ENCODE data around the gene KRT80. TPM values are rescaled to one million over a fixed set of nuclear protein-coding genes. Genes with fewer than 3 reads are reported as not detected.

Gene KRT80
- total RNA-seq, 1 donor from 2014 or later = 0.39 TPM

DNA sequence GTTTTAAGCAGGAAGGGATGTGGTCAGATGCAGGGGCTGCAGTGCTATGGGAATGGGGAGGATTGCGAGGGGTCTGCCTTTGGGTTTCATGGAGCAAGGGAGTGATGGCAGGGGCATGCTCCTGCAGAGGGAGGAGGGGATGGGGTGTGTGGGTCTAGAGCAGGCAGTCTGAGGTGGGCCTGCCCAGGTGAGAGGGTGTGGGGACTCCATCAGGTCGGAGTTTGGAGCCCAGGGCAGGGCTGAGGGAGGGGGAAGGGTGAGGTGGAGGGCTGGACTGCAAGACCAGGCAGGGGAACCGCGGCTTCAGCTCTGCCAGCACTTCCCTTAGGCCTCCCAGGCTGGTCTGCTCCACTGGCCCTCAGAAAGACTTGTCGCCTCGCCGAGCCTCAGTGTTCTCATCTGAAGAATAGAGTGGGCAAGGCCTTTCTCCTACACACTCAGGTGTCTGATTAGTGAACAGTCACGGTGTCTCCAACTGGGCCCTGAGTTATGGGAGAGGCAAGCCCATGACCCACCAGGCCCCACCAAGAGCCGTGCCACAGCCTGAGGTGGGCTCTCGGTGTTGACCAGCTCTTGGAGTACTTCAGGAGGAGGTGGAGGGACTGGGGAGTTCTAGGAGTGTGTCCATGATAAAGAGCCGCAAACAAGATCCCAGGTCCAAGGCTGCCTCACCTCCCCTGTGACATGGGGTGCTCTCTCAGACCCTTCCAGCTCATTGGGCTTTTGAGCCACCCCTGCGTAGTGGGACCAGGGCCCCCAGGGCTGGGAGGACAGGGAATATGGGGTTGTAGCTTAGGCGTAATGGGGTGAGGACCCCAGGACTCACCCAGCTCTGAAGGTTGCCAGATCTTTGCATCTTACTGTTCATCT, 20.1 kb upstream of the KRT80 start:
- no peak for DNase-seq (ENCODE audit: low read depth in 2 of 2)

DNA sequence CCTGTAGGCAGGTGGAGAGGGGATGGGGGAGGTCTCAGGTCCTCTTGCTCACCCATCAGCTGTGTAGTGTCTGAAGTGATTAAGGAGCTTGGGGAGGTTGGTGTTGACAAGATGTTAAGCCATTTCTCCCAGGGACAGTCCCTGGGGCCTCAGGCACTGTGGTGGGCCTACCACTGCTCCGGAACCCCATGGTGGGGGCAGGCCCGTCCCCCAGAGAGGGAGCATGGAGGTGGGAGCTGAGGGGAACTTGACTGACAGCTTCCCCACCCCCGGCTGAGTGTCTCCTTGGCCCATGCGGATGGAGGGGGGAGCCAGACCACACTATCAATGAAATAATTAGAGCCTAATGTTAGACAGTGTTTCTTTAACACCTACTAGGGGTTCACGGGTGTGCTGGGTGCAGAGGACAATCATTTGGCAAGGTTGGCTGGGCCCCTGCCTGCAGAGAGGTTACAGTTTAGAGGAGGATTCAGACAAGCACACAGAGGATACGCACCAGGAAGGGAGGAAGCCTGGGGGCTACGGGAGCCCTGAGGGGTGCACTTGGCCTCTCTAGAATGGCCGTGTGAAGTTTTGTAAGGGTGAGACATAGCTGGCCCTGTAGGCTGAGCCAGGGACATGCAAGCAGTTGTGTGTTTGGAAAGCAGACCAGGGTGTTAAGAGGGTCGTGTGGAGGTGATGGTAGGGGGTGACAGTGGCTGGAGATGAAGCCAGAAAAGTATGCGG, 19.3 kb upstream of the KRT80 start:
- DNase-seq (ENCODE audit: low read depth in 2 of 2) = no peak

DNA sequence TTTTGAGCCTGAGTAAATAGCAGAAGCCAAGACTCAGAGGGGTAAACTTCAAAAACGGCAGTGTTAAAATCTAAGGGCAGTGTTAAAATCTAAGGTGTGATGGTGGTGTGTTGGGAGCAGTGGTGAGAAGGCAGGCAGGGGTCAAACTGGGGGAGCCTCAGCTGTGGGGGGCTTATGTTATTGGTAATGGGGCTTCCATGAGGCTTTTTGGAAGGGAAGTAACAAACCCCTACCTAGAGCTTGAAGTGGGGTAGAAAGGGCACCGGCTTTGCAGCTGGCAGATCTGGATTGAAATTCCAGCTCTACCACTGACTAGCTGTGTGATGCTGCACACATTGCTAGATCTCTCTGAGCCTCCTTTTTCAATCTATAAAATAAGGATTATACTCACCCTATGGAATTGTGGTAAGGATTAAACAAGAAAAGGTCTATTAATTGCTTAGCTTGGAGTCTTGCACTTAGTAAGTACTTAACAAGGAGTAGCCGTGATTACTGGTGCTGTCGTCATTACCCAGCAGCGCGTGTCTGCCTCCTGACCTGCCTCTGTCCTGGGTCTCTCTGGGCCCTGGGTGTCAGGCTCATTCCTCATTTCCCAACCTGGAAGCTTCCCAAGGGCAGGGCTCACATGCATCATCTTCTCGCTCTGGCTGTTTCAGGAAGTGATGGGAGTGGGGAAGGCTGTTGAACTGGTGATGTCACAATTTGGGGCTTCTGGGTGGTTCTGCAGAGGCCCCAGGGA, 18.5 kb upstream of the KRT80 start:
- DNase-seq (ENCODE audit: low read depth in 2 of 2) = peak in 1 of 2 donors; percentile 36

DNA sequence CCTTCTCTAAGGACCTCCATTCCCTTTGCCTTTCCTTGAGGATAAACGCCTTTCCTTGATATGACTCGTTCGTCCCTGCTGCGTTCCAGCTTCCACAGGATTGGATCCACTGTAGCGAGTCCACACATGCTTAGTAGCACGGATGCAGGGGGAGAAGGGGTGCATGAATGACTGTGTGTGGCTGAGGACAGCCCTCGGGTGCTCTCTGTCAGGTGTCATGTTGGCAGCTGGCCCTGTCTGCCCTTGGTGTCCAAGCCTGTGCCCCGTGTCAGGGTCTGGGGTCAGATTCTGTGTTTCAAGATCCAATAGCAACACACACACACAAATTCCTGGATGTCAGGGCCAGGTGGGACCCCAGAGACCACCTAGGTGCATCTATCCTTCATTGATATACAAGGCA, 17.5 kb upstream of the KRT80 start:
- no peak for DNase-seq (ENCODE audit: low read depth in 2 of 2)

DNA sequence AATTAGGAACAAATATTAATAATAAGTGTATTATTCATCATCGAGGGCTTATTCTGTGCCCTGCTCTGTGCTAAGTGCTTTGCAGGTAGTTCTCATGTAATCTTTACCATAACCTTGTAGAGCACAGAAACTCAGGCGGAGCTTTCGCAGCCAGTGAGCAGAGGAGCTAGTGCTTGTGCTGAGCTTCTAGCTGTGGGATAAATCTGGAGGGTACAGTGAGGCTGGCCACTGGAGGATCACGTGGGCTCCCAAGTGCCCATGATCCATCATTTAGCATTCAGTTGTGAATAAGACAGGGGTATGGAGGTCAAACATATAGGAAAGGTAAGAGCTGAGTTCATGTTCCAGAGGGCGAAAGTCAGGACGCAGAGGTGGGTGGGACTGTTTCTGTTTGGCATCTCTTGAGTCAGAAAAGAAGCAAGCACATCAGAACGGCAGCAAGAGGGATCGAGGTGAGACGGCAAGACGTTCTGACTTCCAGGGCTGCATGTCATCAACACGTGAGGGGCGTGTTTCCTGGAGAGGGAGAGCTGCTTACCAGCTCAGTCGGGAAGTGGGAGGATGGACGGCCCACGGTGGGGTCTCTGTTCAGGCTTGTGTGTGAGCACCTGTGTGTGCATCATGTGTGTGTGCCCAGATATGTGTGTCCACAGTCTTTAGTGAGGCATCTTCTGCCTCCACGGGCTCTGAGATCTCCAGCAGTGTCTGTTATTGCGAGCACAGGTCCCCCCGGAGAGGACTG, 16.8 kb upstream of the KRT80 start:
- DNase-seq (ENCODE audit: low read depth in 2 of 2) = peak in 1 of 2 donors; percentile 33

DNA sequence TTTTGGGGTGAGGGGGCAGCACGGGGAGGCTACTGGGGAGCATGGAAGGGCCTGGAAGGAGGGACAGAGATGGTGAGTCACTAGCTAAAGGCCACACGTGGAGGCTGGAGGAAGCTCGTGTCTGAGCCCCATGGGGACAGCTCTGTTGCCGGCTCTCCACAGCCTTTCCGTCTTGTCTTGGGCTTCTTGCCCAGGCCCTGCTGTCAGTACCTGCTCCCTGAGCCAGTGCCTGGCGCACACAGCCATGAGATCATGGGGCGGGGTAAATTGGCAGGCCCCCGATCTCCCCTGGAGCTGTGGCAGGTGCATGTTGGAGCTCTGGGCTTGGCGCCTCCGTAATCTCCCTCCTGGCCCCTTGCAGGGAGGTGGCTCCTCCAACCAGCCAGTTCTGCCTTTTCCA, 16.1 kb upstream of the KRT80 start:
- peak in 1 of 2 donors; percentile 75 for DNase-seq (ENCODE audit: low read depth in 2 of 2)

DNA sequence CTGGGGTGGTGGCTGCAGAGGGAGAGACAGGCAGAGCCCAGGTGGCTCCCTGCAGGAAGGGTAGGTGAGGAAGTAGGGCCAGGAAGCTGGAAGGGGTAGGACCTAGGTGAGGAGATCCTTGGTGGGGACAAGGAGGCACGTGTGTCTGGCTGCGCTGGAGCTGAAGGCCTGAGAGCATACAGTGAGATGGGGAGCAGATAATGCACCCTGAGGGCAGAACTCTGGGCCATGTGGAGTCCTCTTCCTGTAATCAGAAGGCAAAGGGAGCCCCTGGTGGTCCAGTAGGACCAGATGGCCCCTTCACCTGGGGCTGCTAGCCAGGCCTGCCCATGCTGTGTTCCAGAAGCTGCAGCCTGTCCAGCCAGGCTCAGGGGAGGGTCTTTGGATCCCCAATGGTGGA, 15.3 kb upstream of the KRT80 start:
- DNase-seq (ENCODE audit: low read depth in 2 of 2) = no peak

DNA sequence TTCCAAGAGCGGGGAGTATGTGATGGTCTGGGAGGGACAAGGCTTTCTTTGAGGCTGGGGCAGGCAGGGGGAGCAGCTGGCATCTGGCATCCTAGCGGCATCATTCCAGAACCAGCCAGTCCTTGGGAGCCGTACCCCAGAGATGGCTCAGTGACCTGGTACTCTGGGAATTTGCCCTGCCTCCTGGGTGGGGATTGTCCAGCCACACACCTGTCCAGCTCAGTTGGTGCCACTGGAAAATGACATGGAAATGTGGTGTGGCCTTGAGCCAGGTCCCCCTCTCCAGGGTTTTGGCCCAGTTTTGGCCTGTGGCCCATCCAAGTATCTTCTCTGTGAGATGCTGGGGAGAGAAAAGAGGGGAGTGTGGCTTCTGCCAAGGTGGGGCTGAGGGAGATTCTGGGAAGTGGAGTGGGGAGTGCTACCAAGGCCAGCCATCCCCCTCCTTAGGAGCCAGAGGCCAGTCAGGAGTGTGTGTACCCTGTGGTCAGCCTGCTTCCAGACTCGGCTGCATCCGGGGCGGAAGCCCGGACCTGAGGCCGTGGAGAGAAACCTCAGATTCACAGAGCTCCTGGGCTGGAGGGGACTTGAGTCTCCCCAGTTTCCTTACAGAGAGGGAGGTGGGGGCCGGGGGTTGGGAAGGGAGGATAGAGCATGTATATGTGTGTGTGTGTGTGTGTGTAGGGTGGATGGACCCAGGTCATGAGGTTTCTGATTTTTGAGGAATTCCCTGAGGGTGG, 14.7 kb upstream of the KRT80 start:
- DNase-seq (ENCODE audit: low read depth in 2 of 2) = no peak

DNA sequence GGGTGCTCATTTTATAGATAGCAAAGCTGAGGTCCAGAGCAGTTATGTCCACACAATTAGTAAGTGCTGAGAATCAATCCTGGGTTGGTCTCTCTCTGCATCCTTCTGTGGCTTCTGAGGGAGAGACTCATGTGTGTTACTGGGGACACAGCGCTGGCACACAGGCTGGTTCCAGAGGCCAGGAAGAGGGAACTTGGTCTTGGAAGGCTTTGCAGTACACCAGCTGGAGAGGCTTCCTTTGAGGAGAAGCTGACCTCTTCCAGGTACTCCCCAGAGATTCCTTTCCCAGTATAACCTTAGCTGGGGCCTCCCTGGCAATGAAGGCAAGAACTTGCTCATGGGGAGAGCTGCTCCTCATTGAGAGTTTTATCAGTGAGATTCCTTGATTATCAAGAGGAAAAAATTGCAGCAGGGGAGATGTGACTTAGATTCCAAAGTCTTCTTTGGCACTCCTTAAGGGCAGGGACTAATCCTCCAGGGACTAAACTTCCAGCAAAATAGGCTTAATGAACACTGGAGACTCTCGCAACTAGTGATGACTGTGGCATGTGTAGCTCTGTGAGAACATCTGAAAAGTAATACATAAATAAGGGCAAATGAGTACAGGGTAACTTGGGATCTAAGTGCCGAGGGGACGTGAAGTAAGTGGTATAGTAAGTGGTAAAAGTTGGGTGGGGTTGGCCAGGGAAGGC, 13.9 kb upstream of the KRT80 start:
- DNase-seq (ENCODE audit: low read depth in 2 of 2) = no peak

DNA sequence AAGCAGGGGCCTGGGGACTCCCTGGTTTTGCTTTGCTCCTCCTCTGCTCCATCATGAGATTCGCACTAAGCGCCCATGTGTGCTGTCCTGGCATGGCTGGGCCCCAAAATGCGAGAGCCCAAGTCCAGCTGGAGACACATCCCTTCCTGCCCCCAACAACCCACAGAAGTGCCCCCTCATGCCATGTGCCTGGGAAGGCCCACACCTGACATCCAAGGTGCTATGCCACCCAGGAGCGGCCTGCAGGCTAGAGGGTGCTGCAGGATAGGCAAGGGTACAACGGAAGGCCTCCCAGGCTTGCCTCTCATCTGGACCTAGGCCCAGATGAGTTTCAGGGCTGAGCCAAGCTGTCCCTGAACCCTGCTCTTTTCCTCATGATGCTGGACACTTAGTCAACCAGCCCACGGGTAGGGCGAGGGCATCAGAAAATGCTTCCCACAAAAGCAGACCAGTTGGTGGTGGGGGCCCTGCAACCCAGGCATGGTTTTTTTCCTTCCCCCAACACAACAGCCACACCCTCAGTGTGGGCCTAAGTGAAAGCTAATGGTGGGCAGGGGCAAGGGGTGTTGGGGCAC, 13.2 kb upstream of the KRT80 start:
- DNase-seq (ENCODE audit: low read depth in 2 of 2) = no peak

DNA sequence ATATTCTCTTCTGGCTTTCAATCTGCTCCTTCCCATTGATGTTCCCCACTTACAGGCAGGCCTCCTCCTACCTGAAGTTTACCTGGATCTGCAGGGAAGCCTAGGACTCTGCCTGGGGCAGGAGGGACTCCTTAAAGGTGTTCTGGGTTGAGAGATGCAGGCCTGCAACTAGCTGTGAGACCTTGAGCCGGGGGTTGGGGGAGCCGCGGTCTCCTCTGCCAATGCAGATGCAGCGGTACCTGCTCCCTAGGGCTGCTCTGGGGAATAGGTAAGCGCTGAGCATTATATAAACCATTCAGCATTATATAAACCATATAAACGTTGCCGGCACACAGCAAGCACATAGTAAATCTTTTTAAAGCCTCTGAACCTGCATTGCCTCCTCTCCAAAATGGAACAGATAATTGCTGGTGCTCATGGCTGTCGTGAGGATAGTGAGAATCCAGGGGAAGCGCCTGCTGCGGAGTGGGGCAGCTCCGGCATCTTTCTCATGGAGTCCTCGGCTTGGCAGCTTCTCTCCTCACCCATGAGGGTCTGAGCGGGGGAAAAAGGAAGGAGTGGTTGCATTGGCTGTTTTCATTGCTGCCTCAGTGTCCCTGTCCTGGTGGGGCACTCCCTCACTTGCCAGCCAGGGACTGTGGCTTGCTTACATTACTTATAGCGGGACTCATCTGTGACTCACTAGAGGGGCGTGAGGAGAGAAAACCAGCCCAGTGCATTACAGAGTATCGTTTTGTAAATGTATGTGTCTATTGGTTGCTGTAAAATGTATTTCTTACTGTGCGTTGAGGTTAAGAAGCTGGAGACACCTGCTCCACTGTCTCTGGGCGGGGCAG, 12.5 kb upstream of the KRT80 start:
- no peak for DNase-seq (ENCODE audit: low read depth in 2 of 2)

DNA sequence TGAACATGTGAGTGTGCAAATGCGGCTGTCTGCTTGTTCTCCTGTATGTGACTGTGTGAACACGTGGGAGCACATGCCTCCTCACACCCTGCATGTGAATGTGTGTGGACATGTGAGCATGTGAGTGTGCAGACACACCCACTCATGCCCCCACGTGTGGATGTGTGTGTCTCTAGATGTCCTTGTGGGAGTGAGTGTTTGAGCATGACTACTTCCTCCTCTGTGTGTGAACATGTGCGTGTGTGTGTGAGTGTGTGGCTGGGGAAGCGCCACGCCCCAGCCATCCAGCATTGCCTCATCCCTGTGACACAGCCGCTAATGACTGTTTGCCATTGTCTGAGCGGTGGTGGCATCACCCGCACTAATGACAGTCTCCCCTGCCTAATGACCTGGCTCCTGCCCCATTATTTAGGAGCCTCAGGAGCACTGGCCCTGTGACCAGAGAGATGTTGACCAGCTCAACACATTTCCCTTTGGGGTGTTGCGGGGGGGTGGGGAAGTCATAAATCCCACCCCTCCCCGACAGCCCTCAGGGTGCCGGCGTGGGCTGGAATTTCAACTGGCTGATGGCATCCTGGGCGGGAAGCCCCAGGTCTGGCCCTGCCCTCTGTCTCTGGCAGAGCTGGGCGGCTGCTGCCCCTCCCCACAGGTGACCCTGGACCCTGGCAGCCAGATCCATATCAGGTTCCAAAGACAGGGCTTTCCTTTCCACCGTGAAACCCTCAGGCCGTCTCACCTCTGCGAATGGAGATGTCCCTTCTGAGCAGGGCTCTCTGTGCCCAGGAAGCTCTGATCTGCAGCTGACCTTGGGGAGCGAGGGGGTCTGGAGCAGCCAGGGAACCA, 11.5 kb upstream of the KRT80 start:
- DNase-seq (ENCODE audit: low read depth in 2 of 2) = peak; percentile 82 to 83

DNA sequence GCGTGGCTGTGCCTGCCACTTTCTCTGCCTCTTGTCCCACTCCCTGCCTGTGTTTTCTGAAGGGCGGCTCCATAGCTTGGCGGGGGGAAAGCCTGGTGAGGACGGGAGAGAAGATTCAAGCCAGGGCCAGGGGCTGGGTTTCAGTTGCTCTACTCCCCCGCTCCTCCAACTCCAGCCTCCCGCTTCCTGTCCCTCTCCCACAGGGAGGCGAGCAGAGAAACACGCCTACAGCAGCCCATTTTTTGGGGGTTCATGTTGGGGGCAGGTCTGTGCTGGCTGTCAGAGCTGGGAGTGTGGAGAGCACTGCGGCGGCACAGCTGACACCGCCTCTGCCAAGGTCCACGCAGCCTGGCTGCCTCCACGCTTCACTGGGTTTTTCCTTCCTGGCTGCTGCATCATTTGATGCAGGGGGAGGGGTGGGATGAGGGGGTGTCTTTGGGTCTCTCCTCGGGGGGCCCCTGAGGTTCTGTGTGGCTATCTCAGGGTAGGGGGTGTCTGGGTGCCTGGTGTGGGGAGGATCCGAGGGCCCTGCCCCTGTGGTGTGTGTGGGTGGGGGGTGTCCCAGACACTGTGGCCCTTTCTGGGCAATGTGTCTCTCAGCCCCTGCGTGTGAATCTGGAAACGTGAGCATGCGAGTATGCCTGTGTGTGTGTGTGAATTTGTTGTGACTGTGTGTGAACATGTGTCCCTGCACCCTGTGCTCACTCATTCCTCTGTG, 10.7 kb upstream of the KRT80 start:
- DNase-seq (ENCODE audit: low read depth in 2 of 2) = no peak

DNA sequence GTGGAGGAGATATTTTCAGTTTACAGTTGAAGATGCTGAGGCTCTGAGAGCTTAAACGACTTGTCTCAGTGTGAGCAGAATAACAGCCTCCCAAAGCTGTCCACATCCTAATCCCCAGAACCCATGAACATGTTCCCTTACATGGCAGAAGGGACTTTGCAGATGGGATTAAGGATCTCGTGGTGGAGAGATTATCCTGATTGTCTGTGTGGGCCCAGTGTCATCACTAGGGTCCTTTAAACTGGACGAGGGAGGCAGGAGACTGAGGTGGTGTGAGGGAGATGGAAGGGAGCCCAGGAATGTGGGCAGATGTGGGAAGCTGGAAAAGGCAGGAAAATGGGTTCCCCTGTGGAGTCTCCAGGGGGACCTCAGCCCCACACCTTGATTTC, 9.6 kb upstream of the KRT80 start:
- no peak for DNase-seq (ENCODE audit: low read depth in 2 of 2)

DNA sequence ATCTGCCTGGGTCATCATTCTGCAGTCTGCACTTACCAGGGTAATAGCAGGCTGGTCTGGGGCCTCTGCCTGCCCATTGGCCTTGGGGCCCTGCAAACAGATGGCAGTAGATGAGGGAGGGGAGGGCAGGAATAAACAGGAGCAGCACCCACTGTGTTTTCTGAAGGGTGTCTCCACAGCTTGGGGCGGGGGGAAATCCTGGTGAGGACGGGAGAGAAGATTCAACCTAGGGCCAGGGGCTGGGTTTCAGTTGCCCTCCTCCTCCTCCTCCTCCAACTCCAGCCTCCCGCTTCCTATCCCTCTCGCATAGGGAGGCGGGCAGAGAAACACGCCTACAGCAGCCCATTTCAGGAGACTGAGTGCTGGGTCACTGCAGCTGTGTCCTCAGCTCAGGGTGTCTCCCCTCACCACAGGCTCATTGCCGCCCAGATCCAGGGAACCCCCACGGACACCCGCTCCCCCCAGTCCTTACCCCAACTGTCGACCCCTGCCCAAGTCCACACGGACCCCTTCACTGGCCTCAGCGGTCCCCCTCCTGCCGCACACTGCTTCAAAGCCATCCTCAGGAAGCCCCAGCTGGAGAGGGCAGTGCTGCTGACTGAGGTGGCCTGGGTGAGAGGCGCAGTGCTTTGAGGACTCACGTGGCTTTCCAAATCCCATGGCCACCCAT, 9.1 kb upstream of the KRT80 start:
- DNase-seq (ENCODE audit: low read depth in 2 of 2) = no peak

DNA sequence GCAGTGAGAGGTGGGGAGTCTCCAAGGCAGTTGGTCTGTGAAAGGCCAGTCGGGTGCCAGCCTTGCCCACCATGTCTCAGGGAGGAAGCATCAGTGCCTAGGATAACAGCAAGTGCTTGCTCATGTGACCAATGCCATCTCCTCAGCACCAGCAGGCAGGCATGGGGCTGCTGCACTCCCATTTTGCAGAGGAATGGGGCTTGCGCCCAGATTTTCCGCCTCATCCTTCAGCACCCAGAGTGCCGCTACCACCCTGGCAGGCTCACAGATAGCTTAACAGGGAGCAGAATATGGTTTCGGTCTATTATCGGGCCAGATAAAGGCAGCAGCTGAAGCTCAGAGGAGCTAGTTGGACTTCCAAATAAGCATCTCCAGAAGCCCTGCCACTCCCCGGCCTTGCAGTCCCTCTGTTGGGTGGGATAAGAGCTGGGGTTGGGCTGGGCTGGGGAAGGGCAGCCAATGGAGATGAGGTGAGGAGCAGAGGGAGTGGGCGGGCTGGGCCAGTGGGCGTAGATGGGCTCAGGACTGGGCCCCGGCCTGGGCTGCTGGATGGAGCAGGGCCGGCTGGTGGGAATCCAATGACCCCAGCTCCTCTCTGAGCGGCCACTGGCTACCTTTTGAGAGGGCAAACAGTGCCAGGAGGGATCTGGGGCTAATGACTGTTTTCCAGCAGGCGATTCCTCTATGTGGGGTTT, 8.4 kb upstream of the KRT80 start:
- DNase-seq (ENCODE audit: low read depth in 2 of 2) = no peak

Data from dermis microvascular lymphatic vessel endothelial cell (primary cell).